Measurements from ENCODE around the gene CRHBP. TPM values are rescaled to one million over a fixed set of nuclear protein-coding genes. Genes with fewer than 3 reads are reported as not detected.

The CRHBP gene
- total and polyA plus RNA-seq, 2 donors (not counting 3 experiments of a cell fraction or from before 2014, with no cell fraction given), result 0.08 to 0.51 TPM

GRCh38 chr5:76926329-76927105, 26.3 kb upstream of the CRHBP start:
- POLR2A ChIA-PET, result no interaction called here
- H3K79me2 ChIP-seq (ENCODE audit: control insufficient read depth, insufficient read depth, low read length), result no peaks in the 10 kb centered on the region
- H3K4me2 ChIP-seq (ENCODE audit: insufficient read depth, low read length), result no peak overlapping the region
- H3K27ac ChIP-seq (ENCODE audit: insufficient read depth, low read depth, low read length), result no peak overlapping the region
- dilution Hi-C loops (cut with MboI; ENCODE audit: extremely low pct_ligation_motif_present, low sequenced_read_pairs) (no loop called here), intact Hi-C loops (cut with micrococcal nuclease) (no loop called here)
- FAIRE-seq (no peak), DNase-seq (ENCODE audit: low read depth, low spot score) (no peak)
- no peaks in the 10 kb centered on the region for H3K4me1 ChIP-seq (ENCODE audit: control insufficient read depth, extremely low read depth, insufficient read depth, low read length)
- no peaks in the 10 kb centered on the region for H4K20me1 ChIP-seq (replicated peaks; ENCODE audit: control insufficient read depth, extremely low read depth, insufficient read depth, low read length)
- no peaks in the 10 kb centered on the region for H3K36me3 ChIP-seq (ENCODE audit: control insufficient read depth in 2 of 2, extremely low read depth in 1 of 2, insufficient read depth in 2 of 2, low read length in 2 of 2)
- no peak overlapping the region for H2AFZ ChIP-seq (ENCODE audit: low read depth, low read length)
- H3K9ac ChIP-seq (replicated peaks; ENCODE audit: extremely low read depth, insufficient read depth, low read length), result no peak overlapping the region
- CTCF ChIA-PET, result interaction anchor here (1.0 kb wide), 1 partner anchor 9 kb away, joined by 5 read pairs; no protein-coding TSS in a partner anchor
- H3K27me3 ChIP-seq (ENCODE audit: control insufficient read depth in 2 of 2, insufficient read depth in 2 of 2, low read length in 2 of 2), result peaks cover 5 to 7% of the 10 kb centered on the region in 2 experiments
- H3K9me1 ChIP-seq (replicated peaks; ENCODE audit: control insufficient read depth, extremely low read depth, insufficient read depth, low read length), result no peaks in the 10 kb centered on the region
- TF ChIP-seq EZH2 (IDR thresholded peaks at IDR 0.05; ENCODE audit: borderline replicate concordance, low read depth, low read length, severe bottlenecking), result no peak
- no peak for TF ChIP-seq CTCF (IDR thresholded peaks at IDR 0.05; ENCODE audit: extremely low read depth in 1 of 2, insufficient read depth in 1 of 2, low read depth in 1 of 2, low read length in 2 of 2)
- TF ChIP-seq GATA2 (IDR thresholded peaks at IDR 0.05; ENCODE audit: insufficient read depth, insufficient read length, low read depth, low read length), result no peak
- TF ChIP-seq POLR2AphosphoS5 (IDR thresholded peaks at IDR 0.05; ENCODE audit: insufficient read depth, low read depth, low read length), result no peak
- no peak for TF ChIP-seq FOS (IDR thresholded peaks at IDR 0.05; ENCODE audit: borderline replicate concordance, insufficient read depth, low read length)
- no peak overlapping the region for H3K4me3 ChIP-seq (replicated peaks in 1 of 3; ENCODE audit: insufficient read depth in 1 of 3, low read depth in 1 of 3, low read length in 3 of 3)
- H3K9me3 ChIP-seq (replicated peaks; ENCODE audit: control insufficient read depth, insufficient read depth, low read length), result no peaks in the 10 kb centered on the region
- no TSS peak for BruUV-seq (replicated peaks)
